ENCODE results near the gene REC8. TPM values are rescaled to one million over a fixed set of nuclear protein-coding genes. Genes with fewer than 3 reads are reported as not detected.
"Not testable (repeated sequence)": the region's sequence is repeated elsewhere in the genome, so short reads cannot be mapped to it uniquely, and the experiment has no call there.

REC8 gene
- total RNA-seq, 1 donor: 3.3 TPM

DNA sequence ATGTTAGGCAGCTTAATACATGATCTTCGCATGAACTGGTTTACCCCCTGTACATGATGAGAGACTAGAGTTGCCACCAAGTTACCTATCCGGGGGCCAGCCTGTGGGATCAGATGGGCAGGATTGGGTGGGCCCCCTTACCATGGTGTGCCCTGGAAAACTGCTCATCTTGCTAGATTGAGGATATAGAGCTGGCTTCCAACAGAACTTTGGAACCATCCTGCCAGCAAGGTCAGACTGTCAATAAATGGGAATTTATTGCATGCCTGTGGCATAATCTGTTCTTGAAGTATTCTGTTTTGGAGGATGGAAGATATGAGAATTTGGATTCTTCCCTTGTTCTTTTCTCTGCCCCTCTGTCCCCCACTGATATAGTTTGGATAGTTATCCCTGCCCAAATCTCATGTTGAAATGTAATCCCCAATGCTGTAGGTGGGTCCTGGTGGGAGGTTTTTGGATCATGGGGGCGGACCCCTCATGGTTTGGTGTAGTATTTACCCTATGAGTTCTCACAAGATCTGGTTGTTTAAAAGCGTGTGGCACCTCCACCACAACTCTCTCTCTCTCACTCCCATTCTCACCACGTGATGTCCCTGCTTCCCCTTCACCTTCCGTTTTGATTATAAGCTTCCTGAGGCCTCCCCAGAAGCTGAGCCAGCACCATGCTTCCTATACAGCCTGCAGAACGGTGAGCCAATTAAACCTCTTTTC, 27.1 kb downstream of the REC8 start:
- H4K20me1 ChIP-seq (ENCODE audit: insufficient read depth, low read length): no peaks in the 10 kb centered on the region
- H3K27ac ChIP-seq (ENCODE audit: low read depth, low read length): no peak overlapping the region
- no peak overlapping the region for H2AFZ ChIP-seq (ENCODE audit: low read length)
- peaks cover 43% of the 10 kb centered on the region for H3K79me2 ChIP-seq (ENCODE audit: insufficient read depth, low read length)
- peaks cover 19% of the 10 kb centered on the region for H3K4me1 ChIP-seq (ENCODE audit: insufficient read depth, low read length)
- H3K4me3 ChIP-seq (ENCODE audit: insufficient read depth, low read length): no peak overlapping the region
- H3K27me3 ChIP-seq (ENCODE audit: insufficient read depth, low read length): no peaks in the 10 kb centered on the region
- no peaks in the 10 kb centered on the region for H3K9me3 ChIP-seq (ENCODE audit: low read depth, low read length)
- no peak overlapping the region for H3K4me2 ChIP-seq (ENCODE audit: insufficient read depth, low read length)
- no peak for TF ChIP-seq CTCF (IDR thresholded peaks at IDR 0.05; ENCODE audit: extremely low read depth, low read depth, low read length)
- peak; percentile 38 for DNase-seq (ENCODE audit: insufficient read length, low spot score, missing footprints)
- peaks cover 15% of the 10 kb centered on the region for H3K36me3 ChIP-seq (ENCODE audit: insufficient read depth, low read length)

DNA sequence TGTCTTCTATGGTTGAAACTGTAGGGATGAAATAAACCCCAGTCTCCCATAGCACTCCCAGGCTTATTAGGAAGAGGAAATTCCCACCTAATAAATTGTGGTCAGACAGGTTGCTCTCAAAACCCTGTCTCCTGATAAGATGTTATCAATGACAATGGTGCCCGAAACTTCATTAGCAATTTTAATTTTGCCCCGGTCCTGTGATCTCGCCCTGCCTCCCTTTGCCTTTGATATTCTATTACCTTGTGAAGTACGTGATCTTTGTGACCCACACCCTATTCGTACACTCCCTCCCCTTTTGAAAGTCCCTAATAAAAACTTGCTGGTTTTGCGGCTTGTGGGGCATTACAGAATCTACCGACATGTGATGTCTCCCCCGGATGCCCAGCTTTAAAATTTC, 30.7 kb downstream of the REC8 start:
- not testable (repeated sequence) for H3K27me3 ChIP-seq (ENCODE audit: insufficient read depth, low read length); H3K4me1 ChIP-seq (ENCODE audit: insufficient read depth, low read length); H3K27ac ChIP-seq (ENCODE audit: low read depth, low read length); H3K4me3 ChIP-seq (ENCODE audit: insufficient read depth, low read length); H3K4me2 ChIP-seq (ENCODE audit: insufficient read depth, low read length); H4K20me1 ChIP-seq (ENCODE audit: insufficient read depth, low read length); H3K9me3 ChIP-seq (ENCODE audit: low read depth, low read length); H2AFZ ChIP-seq (ENCODE audit: low read length); DNase-seq (ENCODE audit: insufficient read length, low spot score, missing footprints)
- Histone ChIP-seq H3K36me3 (ENCODE audit: insufficient read depth, low read length) (peaks cover 40% of the 10 kb centered on the region), H3K79me2 (ENCODE audit: insufficient read depth, low read length) (peaks cover 17% of the 10 kb centered on the region)

DNA sequence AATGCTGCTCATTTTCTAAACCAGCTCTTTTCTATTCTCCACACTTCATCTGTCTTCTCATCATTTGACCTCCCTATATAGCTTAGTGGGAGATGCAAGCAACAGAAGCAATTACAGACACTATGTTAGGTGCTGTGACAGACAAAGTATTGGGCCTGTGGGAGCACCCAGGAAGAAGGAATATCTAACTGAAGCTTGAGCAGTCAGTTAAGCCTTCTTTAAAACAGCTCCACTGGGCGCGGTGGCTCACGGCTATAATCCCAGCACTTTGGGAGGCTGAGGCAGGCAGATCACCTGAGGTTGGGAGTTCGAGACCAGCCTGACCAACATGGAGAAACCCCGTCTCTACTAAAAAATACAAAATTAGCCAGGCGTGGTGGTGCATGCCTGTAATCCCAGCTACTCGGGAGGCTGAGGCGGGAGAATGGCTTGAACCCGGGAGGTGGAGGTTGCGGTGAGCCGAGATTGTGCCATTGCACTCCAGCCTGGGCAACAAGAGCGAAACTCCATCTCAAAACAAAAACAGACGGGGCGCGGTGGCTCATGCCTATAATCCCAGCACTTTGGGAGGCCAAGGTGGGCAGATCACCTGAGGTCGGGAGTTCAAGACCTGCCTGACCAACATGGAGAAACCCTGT, 31.5 kb downstream of the REC8 start:
- not testable (repeated sequence) for H3K27me3 ChIP-seq (ENCODE audit: insufficient read depth, low read length); H2AFZ ChIP-seq (ENCODE audit: low read length); H3K9me3 ChIP-seq (ENCODE audit: low read depth, low read length); H3K4me2 ChIP-seq (ENCODE audit: insufficient read depth, low read length); H3K4me1 ChIP-seq (ENCODE audit: insufficient read depth, low read length); H4K20me1 ChIP-seq (ENCODE audit: insufficient read depth, low read length); H3K27ac ChIP-seq (ENCODE audit: low read depth, low read length); H3K4me3 ChIP-seq (ENCODE audit: insufficient read depth, low read length)
- Histone ChIP-seq H3K79me2 (ENCODE audit: insufficient read depth, low read length) (peaks cover 20% of the 10 kb centered on the region), H3K36me3 (ENCODE audit: insufficient read depth, low read length) (peaks cover 48% of the 10 kb centered on the region)
- DNase-seq (ENCODE audit: insufficient read length, low spot score, missing footprints): peak; percentile 21

GRCh38 chr14:24204163-24205146, 32.6 kb downstream of the REC8 start:
- H3K79me2 ChIP-seq (ENCODE audit: insufficient read depth, low read length): peaks cover 16% of the 10 kb centered on the region
- no peaks in the 10 kb centered on the region for H3K27me3 ChIP-seq (ENCODE audit: insufficient read depth, low read length)
- H4K20me1 ChIP-seq (ENCODE audit: insufficient read depth, low read length): no peaks in the 10 kb centered on the region
- DNase-seq (ENCODE audit: insufficient read length, low spot score, missing footprints): peak; percentile 18
- no peak overlapping the region for H3K27ac ChIP-seq (ENCODE audit: low read depth, low read length)
- H2AFZ ChIP-seq (ENCODE audit: low read length): no peak overlapping the region
- no peak for TF ChIP-seq CTCF (IDR thresholded peaks at IDR 0.05; ENCODE audit: extremely low read depth, low read depth, low read length)
- H3K4me1 ChIP-seq (ENCODE audit: insufficient read depth, low read length): no peaks in the 10 kb centered on the region
- H3K4me3 ChIP-seq (ENCODE audit: insufficient read depth, low read length): no peak overlapping the region
- peaks cover 56% of the 10 kb centered on the region for H3K36me3 ChIP-seq (ENCODE audit: insufficient read depth, low read length)
- no peaks in the 10 kb centered on the region for H3K9me3 ChIP-seq (ENCODE audit: low read depth, low read length)
- no peak overlapping the region for H3K4me2 ChIP-seq (ENCODE audit: insufficient read depth, low read length)
